GM12878 (cell line): ENCODE data around the gene EIF3D. TPM values are rescaled to one million over a fixed set of nuclear protein-coding genes. Genes with fewer than 3 reads are reported as not detected.

ENCODE experiments used
- ATAC-seq: fragments of 200-7000 bp; cut with Tn5 transposase; 3 replicates; pipeline ENCODE4 v1.9.1; 2020; ENCODE audit warnings: mild to moderate bottlenecking, moderate library complexity
- BruUV-seq: library from RNA; stranded (reverse); fragments of 400-500 nt; replicated peaks from 2 replicates; lab custom pipeline; 2021; lab: Mats Ljungman, UMichigan
- CTCF ChIA-PET: fragments of 300-600 bp; sonication (Branson Sonifier 250); formaldehyde crosslinking; extraction: SDS; loops from one replicate; lab custom pipeline; 2021; ENCODE audit warnings: inconsistent platforms; lab: Yijun Ruan, JAX
- POLR2A ChIA-PET: fragments of 350-600 bp; formaldehyde crosslinking; extraction: SDS; loops from one replicate; lab custom pipeline; 2021; ENCODE audit warnings: inconsistent platforms; lab: Charles Lee
- RAD21 ChIA-PET: fragments of 300-600 bp; sonication (Branson Sonifier 250); formaldehyde crosslinking; loops from one replicate; lab custom pipeline; 2023; ENCODE audit warnings: antibody characterized with exemption; ENCODE audit not compliant: unreplicated experiment; lab: Charles Lee
- SMC1A ChIA-PET: fragments of 300-600 bp; sonication (Branson Sonifier 250); formaldehyde crosslinking; loops from one replicate; lab custom pipeline; 2023; ENCODE audit not compliant: unreplicated experiment, uncharacterized antibody; lab: Charles Lee
- DNase-seq: peaks from one replicate; pipeline ENCODE4 v3.0.0-alpha.2; 2011; ENCODE audit warnings: low read depth, low spot score
- FAIRE-seq: peaks from 3 replicates; lab custom pipeline; 2011; peaks lifted over from hg19 to GRCh38; lab: Jason Lieb, UNC
- H2AFZ ChIP-seq: 2 replicates; pipeline ENCODE4 v1.6.0; 2011; ENCODE audit warnings: low read depth, low read length, control low read depth; ENCODE audit not compliant: control insufficient read depth
- H3K27ac ChIP-seq: 2 replicates; pipeline ENCODE4 v1.5.1; 2011; ENCODE audit warnings: control low read depth; ENCODE audit not compliant: control insufficient read depth, insufficient read depth
- H3K27me3 ChIP-seq, 2 experiments: replicated peaks in 1 of 2; 2 replicates each; pipeline versions ENCODE4 v1.6.0 to v1.6.1; 2011; ENCODE audit warnings: low read length in 1 of 2; ENCODE audit not compliant: control insufficient read depth in 2 of 2, insufficient read depth in 2 of 2
- H3K36me3 ChIP-seq, 2 experiments: 2 replicates each; pipeline ENCODE4 v1.5.1; 2011; ENCODE audit warnings: low read length in 1 of 2; ENCODE audit not compliant: control insufficient read depth in 2 of 2, insufficient read depth in 2 of 2
- H3K4me1 ChIP-seq: 2 replicates; pipeline ENCODE4 v1.6.1; 2011; ENCODE audit warnings: mild to moderate bottlenecking, low read length, moderate library complexity, mixed read lengths; ENCODE audit not compliant: control insufficient read depth, insufficient read depth
- H3K4me2 ChIP-seq: 2 replicates; pipeline ENCODE4 v1.6.0; 2011; ENCODE audit warnings: control low read depth; ENCODE audit not compliant: control insufficient read depth, insufficient read depth
- H3K4me3 ChIP-seq: fragments of 200-600 bp; sonication (generic); 2 replicates; pipeline ENCODE4 v1.5.1; 2016
- H3K79me2 ChIP-seq: 2 replicates; pipeline ENCODE4 v1.6.0; 2011; ENCODE audit warnings: low read length; ENCODE audit not compliant: control insufficient read depth, insufficient read depth
- H3K9ac ChIP-seq: 2 replicates; pipeline ENCODE4 v1.8.0; 2011; ENCODE audit warnings: low read length, control low read depth, mixed read lengths; ENCODE audit not compliant: control insufficient read depth, insufficient read depth
- H3K9me3 ChIP-seq: replicated peaks from 3 replicates; pipeline ENCODE4 v1.5.1; 2011; ENCODE audit warnings: mild to moderate bottlenecking, low read length; ENCODE audit not compliant: control insufficient read depth, insufficient read depth
- H4K20me1 ChIP-seq: 2 replicates; pipeline ENCODE4 v1.6.0; 2011; ENCODE audit not compliant: control insufficient read depth, insufficient read depth
- BRCA1 ChIP-seq: IDR thresholded peaks from 2 replicates; pipeline ENCODE4 v1.6.1; 2011; ENCODE audit warnings: low read depth, low read length, improper control_type of control experiment
- HDGF ChIP-seq: fragments of 450-650 bp; IDR thresholded peaks from 2 replicates; pipeline ENCODE4 v1.6.1; 2016; ENCODE audit warnings: antibody characterized with exemption
- IKZF1 ChIP-seq: fragments of 450-650 bp; conservative IDR thresholded peaks from 2 replicates; pipeline ENCODE4 v1.6.1; 2017; ENCODE audit warnings: antibody characterized with exemption, mild to moderate bottlenecking
- MTA2 ChIP-seq: fragments of 450-650 bp; IDR thresholded peaks from 2 replicates; pipeline ENCODE4 v1.6.1; 2016; ENCODE audit warnings: low read depth, mild to moderate bottlenecking, moderate library complexity
- NR2F1 ChIP-seq: fragments of 450-650 bp; conservative IDR thresholded peaks from 2 replicates; pipeline ENCODE4 v1.6.1; 2017; ENCODE audit warnings: mild to moderate bottlenecking
- PAX8 ChIP-seq: fragments of 450-650 bp; IDR thresholded peaks from 2 replicates; pipeline ENCODE4 v1.6.1; 2017; ENCODE audit warnings: mild to moderate bottlenecking, moderate library complexity
- POU2F2 ChIP-seq: IDR thresholded peaks from 3 replicates; pipeline ENCODE4 v1.6.1; 2011; ENCODE audit warnings: low read depth, mild to moderate bottlenecking, low read length, borderline replicate concordance
- RAD21 ChIP-seq: IDR thresholded peaks from 2 replicates; pipeline ENCODE4 v1.6.1; 2011; ENCODE audit warnings: mild to moderate bottlenecking, low read depth, low read length, moderate library complexity; ENCODE audit not compliant: insufficient read depth
- RELA ChIP-seq: fragments of 450-650 bp; IDR thresholded peaks from 2 replicates; pipeline ENCODE4 v1.8.0; 2014; ENCODE audit warnings: borderline replicate concordance; ENCODE audit not compliant: partially characterized antibody
- REST ChIP-seq: IDR thresholded peaks from 2 replicates; pipeline ENCODE4 v1.6.1; 2012; ENCODE audit warnings: mild to moderate bottlenecking, low read depth, low read length
- SPI1 ChIP-seq: IDR thresholded peaks from 2 replicates; pipeline ENCODE4 v1.6.1; 2011; ENCODE audit warnings: low read depth, mild to moderate bottlenecking, low read length, moderate library complexity, borderline replicate concordance; ENCODE audit not compliant: insufficient read depth
- TBL1XR1 ChIP-seq: IDR thresholded peaks from 2 replicates; pipeline ENCODE4 v1.6.1; 2012; ENCODE audit warnings: low read depth, low read length, improper control_type of control experiment
- ZBTB4 ChIP-seq: fragments of 450-650 bp; formaldehyde crosslinking; IDR thresholded peaks from 2 replicates; pipeline ENCODE4 v1.4.0; 2022; ENCODE audit warnings: mild to moderate bottlenecking, moderate library complexity
- ZNF217 ChIP-seq: fragments of 450-650 bp; IDR thresholded peaks from 2 replicates; pipeline ENCODE4 v1.6.1; 2017; ENCODE audit warnings: antibody characterized with exemption, mild to moderate bottlenecking
- WGBS: methylation state at CpG from one replicate; pipeline ENCODE4 v1.1.6; 2016; ENCODE audit warnings: low lambda C conversion rate; ENCODE audit not compliant: insufficient replicate concordance, insufficient coverage; ENCODE audit errors: missing lambda C conversion rate; 5-methylcytosine and 5-hydroxymethylcytosine counted together
- in situ Hi-C: fragments of 300-500 bp; cut with MboI; formaldehyde crosslinking; loops from 9 replicates; pipeline ENCODE4 v1.14.3; 2018; ENCODE audit warnings: mixed read lengths
- intact Hi-C: fragments of 100-400 bp; cut with micrococcal nuclease; formaldehyde crosslinking; loops from one replicate; pipeline ENCODE4 v1.14.2; 2022; ENCODE audit not compliant: unreplicated experiment
- polyA plus RNA-seq, 11 experiments: library from polyadenylated mRNA; depleted of rRNA in 4 of 11; unstranded in 6 of 11; stranded (reverse) in 5 of 11; fragments of >200 nt; fragmentation: Nextera tagmentation in 4 of 11; fragmentation: Illumina TruSeq in 1 of 11; extraction: Ambion mirVana in 4 of 11; extraction: Trizol in 1 of 11; gene quantifications; 1 replicate in 1 of 11; 2 replicates in 10 of 11; pipeline versions ENCODE4 v1.2.1 to v1.2.3, GENCODE V29; 2011 to 2016; ENCODE audit warnings: inconsistent platforms in 2 of 11, missing spikeins in 2 of 11, low read depth in 1 of 11
- total RNA-seq, 4 experiments: library from RNA; depleted of rRNA in 3 of 4; stranded (reverse); fragments of >200 nt in 3 of 4; fragmentation: Illumina TruSeq in 1 of 4; extraction: Trizol in 1 of 4; gene quantifications; 2 replicates each; pipeline versions ENCODE4 v1.2.1 to v1.2.3, GENCODE V29; 2013 to 2021
- TF ChIP-seq, protein P1 (sequence below): IDR thresholded peaks from 2 replicates; pipeline ENCODE4 v1.6.1; 2011; ENCODE audit warnings: borderline replicate concordance, low read depth, mild to moderate bottlenecking, moderate library complexity, mixed read lengths, low read length; ENCODE audit not compliant: insufficient read depth; ENCODE audit errors: extremely low read length
- TF ChIP-seq, protein P2 (sequence below): IDR thresholded peaks from 2 replicates; pipeline ENCODE4 v1.6.1; 2012; ENCODE audit warnings: low read depth, low read length, improper control_type of control experiment

EIF3D gene
- total and polyA plus RNA-seq, 10 of the 15 experiments (the other 5 are each of a cell fraction or from before 2014, with no cell fraction given) = 240 to 558 (median 420) TPM

- DNase-seq = no peak
- no peak overlapping the region for H3K9ac ChIP-seq
- H4K20me1 ChIP-seq = no peaks in the 10 kb centered on the region
- no peak overlapping the region for H3K4me3 ChIP-seq
- ChIA-PET SMC1A (interaction anchor here (1.0 kb wide), 1 partner anchor 190 kb away, joined by 3 read pairs; no protein-coding TSS in a partner anchor), POLR2A (interaction anchor here (0.9 kb wide), 1 partner anchor 9 kb away, joined by 4 read pairs; the partner anchor contains the start of gene TXN2), CTCF (interaction anchor here (0.7 to 2.0 kb wide), 3 partner anchors 205 to 252 kb away, joined by 3 to 8 read pairs (median 3); no protein-coding TSS in a partner anchor), RAD21 (interaction anchor here (0.6 kb wide), 1 partner anchor 9 kb away, joined by 3 read pairs; no protein-coding TSS in a partner anchor)
- WGBS = 74% methylated on average over 7 of the region's 7 CpGs
- in situ Hi-C loops = no loop called here
- BruUV-seq = no TSS peak
- no peak for FAIRE-seq
- no peak overlapping the region for H2AFZ ChIP-seq
- no peaks in the 10 kb centered on the region; the same call in 1 of the 3 replicates for H3K9me3 ChIP-seq
- no peak overlapping the region for H3K4me2 ChIP-seq
- H3K27ac ChIP-seq = no peak overlapping the region
- H3K79me2 ChIP-seq = no peaks in the 10 kb centered on the region
- no peaks in the 10 kb centered on the region for H3K27me3 ChIP-seq
- ATAC-seq = no peak
- intact Hi-C loops = no loop called here
- peaks cover 2 to 3% of the 10 kb centered on the region in 2 experiments; a peak in 2 of 4 replicates for H3K36me3 ChIP-seq
- peaks cover 15% of the 10 kb centered on the region for H3K4me1 ChIP-seq
- TF ChIP-seq BRCA1 = no peak
- TF ChIP-seq NR2F1 = no peak
- no peak for TF ChIP-seq IKZF1
- no peak for TF ChIP-seq PAX8
- TF ChIP-seq MTA2 = no peak
- no peak for TF ChIP-seq TBL1XR1
- no peak for TF ChIP-seq ZBTB4 (CRISPR knock-in tag)
- TF ChIP-seq, protein P1, sequence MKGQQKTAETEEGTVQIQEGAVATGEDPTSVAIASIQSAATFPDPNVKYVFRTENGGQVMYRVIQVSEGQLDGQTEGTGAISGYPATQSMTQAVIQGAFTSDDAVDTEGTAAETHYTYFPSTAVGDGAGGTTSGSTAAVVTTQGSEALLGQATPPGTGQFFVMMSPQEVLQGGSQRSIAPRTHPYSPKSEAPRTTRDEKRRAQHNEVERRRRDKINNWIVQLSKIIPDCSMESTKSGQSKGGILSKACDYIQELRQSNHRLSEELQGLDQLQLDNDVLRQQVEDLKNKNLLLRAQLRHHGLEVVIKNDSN = no peak
- TF ChIP-seq RELA = no peak
- no peak for TF ChIP-seq ZNF217
- no peak for TF ChIP-seq POU2F2
- TF ChIP-seq, protein P2, sequence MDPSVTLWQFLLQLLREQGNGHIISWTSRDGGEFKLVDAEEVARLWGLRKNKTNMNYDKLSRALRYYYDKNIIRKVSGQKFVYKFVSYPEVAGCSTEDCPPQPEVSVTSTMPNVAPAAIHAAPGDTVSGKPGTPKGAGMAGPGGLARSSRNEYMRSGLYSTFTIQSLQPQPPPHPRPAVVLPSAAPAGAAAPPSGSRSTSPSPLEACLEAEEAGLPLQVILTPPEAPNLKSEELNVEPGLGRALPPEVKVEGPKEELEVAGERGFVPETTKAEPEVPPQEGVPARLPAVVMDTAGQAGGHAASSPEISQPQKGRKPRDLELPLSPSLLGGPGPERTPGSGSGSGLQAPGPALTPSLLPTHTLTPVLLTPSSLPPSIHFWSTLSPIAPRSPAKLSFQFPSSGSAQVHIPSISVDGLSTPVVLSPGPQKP = no peak
- no peak for TF ChIP-seq SPI1
- no peak for TF ChIP-seq REST
- TF ChIP-seq HDGF = no peak
- TF ChIP-seq RAD21 = no peak
Observed at GRCh38 chr22:36491155-36491554, 37.8 kb downstream of the EIF3D start.
